LNCaP clone FGC (cell line): Measurements from ENCODE around the gene KCNG2.

Source experiments
- DNase-seq: peaks from one replicate; pipeline ENCODE4 v3.0.0-alpha.2; 2011; ENCODE audit warnings: low read depth
- H3K4me3 ChIP-seq: 2 replicates; pipeline ENCODE4 v1.5.1; 2011; ENCODE audit warnings: mild to moderate bottlenecking, low read depth, low read length, control low read depth
- TF ChIP-seq, protein P1 (sequence below): IDR thresholded peaks from 2 replicates; pipeline ENCODE4 v1.5.1; 2012; ENCODE audit warnings: mild to moderate bottlenecking; ENCODE audit not compliant: control insufficient read depth, insufficient read depth; ENCODE audit errors: extremely low read depth

KCNG2 gene

DNA sequence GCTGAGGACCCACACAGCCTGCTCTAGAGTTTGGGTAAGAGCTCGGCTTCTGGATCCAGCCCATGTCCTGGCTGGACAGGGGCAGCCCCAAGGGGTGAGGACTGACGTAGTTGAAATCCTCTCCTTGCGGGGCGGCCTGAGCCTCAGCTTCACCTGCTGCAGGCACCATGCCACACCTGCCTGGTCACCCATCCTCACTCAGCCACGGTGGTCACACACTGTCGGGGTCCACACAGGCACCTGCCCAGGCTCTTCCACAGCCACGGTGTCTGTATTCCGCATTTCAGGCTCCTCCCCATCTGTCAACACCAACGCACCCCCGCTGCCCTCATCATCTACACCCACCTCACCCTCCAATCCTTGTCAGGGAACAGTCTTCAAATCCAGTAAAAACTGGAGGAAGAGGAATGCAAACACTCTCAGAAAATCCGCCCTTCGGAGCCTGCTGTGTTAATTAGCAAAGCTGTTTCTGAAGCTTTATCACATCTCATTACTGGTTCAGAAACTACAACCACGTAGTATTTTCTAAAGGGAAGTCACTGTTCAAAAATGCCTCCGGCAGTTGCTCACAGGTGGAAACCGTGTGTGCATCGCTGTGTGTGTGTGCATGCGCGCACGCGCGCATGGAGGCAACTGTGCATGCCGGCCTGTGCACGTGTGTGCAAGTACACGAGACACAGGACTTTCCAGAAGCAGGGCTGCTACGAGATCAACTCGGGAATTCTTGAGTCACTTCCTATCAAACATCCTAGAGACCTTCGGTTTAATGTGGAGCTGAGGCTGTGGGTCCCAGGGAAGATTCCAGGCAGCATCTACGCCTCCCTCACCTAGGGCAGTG, 115.5 kb downstream of the KCNG2 start:
- TF ChIP-seq, protein P1, sequence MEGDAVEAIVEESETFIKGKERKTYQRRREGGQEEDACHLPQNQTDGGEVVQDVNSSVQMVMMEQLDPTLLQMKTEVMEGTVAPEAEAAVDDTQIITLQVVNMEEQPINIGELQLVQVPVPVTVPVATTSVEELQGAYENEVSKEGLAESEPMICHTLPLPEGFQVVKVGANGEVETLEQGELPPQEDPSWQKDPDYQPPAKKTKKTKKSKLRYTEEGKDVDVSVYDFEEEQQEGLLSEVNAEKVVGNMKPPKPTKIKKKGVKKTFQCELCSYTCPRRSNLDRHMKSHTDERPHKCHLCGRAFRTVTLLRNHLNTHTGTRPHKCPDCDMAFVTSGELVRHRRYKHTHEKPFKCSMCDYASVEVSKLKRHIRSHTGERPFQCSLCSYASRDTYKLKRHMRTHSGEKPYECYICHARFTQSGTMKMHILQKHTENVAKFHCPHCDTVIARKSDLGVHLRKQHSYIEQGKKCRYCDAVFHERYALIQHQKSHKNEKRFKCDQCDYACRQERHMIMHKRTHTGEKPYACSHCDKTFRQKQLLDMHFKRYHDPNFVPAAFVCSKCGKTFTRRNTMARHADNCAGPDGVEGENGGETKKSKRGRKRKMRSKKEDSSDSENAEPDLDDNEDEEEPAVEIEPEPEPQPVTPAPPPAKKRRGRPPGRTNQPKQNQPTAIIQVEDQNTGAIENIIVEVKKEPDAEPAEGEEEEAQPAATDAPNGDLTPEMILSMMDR = no peak
- H3K4me3 ChIP-seq = no peak overlapping the region
- DNase-seq = no peak

DNA sequence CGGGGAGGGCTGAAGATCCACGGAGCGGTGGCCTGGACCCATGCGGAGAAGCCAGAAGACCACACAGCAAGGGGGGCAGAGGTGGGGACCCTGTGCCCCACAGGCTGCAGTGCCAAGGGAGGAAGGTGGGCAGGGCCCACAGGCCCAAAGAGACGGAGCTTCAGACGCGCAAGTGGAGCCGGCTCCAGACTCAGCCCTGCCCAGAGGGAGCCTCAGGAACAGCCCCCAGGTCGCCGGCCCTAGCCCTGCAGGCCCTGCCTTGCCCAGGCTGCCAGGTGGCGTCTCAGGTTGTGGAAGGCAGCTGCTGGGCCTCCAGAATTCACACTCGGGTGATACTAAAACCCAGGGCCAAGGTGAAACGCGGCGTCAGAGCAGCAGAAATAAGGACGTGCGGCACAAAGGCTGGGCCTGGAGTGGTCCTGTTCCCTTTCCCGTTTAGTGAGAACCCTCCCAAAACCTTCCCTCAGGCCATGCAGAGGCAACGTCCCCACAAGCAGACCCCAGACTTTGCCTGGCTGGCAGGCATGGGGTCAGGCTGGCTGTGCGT, 116.9 kb downstream of the KCNG2 start:
- TF ChIP-seq, protein P1 = no peak
- DNase-seq = no peak
- no peak overlapping the region for H3K4me3 ChIP-seq

DNA sequence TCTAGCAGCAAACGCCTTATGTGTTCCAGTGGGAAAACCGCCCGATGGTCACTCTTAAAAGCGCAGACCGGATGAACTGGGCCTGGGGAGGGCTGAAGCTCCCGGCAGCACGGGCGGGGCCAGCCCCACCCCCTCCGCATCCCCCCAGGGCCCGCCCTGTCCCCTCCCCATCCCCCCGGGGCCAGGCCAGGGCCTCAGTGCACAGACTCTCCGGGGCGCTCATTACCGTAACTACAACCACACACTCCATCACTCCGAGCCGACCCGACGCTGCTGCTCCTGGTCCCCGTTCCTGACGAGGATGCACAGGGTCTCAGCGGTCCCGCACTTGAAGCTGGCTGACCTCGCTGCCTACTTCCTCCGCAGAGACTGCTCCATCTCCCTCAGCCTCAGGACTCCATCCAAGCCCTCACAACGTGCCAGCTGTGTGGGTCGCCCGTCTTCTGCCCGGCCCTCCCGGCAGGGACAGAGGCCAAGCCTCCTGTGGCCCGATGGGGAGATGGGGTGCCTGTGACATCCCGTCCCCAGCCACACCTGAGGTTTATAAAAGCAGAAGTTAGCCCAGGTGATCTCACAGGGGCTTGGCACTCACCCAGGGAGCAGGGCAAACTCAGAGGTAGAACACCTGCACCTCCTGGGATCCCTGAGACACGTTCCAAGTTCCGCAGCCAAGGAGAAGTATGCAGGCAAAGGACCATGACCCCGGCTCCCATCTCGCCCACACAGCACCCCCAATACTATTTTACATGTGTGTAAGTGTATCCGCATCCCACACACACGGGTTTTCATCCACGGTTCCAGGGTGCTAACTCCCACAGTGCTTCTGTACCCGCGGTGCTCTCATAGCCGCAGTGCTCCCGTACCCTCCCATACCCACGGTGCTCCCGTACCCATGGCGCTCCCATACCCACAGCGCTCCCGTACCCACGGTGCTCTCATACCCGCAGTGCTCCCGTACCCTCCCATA, 117.7 kb downstream of the KCNG2 start:
- no peak overlapping the region for H3K4me3 ChIP-seq
- TF ChIP-seq, protein P1 = no peak
- no peak for DNase-seq

DNA sequence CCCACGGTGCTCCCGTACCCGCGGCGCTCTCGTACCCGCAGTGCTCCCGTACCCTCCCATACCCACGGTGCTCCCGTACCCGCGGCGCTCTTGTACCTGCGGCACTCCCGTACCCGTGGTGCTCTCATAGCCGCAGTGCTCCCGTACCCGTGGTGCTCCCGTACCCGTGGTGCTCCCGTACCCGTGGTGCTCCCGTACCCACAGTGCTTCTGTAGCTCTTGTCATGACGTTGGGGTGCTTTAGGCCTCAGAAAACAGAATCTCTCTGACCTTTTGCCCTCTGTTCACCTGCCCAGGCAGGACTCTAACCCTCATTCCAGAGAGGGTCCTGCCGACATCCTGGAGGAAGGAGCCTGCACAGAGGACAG, 118.4 kb downstream of the KCNG2 start:
- no peak for DNase-seq
- no peak overlapping the region for H3K4me3 ChIP-seq
- TF ChIP-seq, protein P1 = no peak

DNA sequence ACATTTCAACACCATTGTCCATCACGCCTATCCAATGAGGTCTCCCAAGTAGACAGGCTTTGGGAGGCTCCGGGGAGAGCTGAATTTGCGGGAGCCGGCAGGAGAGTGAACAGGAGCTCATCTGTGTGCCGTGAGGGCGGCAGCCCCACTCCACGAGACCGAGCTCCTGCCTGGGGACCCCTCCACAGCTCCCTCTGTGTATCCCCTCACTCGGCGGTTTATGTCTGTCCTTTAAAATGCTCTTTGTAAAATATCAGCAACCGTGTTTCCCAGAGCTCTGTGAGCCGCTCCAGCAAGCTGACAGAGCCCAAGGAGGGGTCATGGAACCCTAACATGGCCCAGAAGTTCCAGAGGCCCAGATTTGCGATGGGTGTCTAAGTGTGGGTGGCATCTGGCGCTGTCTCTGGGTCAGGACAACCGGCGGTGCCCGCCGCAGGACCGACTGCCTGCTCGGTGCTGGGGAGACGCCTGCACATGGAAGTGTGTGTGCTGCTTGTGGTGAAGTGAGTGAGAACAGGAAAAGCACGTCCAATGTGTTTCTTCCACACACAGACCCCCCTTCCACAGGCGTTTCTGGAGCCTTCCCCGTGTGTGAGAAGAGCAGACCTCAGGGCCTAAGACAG, 118.9 kb downstream of the KCNG2 start:
- H3K4me3 ChIP-seq = no peak overlapping the region
- DNase-seq = no peak
- TF ChIP-seq, protein P1 = no peak

DNA sequence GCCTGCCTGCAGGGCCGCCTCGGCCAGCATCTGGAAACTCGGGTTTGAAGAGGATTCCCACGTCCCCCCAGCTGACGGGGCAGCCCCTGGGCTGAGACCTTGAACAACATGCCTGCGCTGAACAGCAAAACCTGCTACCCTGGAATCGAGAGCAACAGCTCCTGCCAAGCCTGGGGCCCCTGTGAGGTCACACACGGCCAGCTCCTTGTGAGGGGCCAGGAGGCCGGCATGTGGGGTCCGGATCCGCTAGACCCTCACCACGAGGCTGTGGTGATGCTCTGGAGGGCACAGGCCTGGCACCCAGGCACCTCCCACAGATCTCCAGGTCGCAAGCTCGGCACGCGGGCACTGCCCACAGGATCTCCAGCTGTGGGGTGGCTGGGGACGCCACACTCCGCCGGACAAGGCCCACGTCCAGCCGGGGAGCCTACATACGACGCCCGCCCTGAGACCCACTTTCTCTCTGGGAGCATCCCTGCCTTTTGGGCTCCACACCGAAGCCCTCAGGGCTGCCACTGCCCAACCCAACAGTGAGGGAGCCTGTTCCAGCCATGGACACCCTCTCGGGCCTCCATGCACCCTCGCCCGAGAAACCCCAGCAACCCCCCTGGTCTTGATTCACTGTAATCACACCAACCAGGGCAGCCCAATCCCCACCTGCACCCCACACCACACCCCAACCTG, 119.6 kb downstream of the KCNG2 start:
- H3K4me3 ChIP-seq = no peak overlapping the region
- no peak for DNase-seq
- TF ChIP-seq, protein P1 = no peak
